Bronchial epithelial cell (primary cell): ENCODE measurements around the gene ZFHX3. TPM values are rescaled to one million over a fixed set of nuclear protein-coding genes. Genes with fewer than 3 reads are reported as not detected.

ENCODE experiments used
- DNase-seq: peaks from one replicate; pipeline ENCODE4 v3.0.0-alpha.2; 2010; ENCODE audit warnings: low read depth
- FAIRE-seq: peaks from 2 replicates; lab custom pipeline; 2011; peaks lifted over from hg19 to GRCh38; lab: Jason Lieb, UNC
- H3K27me3 ChIP-seq: 2 replicates; pipeline ENCODE4 v1.5.1; 2011; ENCODE audit warnings: low read length; ENCODE audit not compliant: control insufficient read depth, insufficient read depth
- H3K36me3 ChIP-seq: 2 replicates; pipeline ENCODE4 v1.5.1; 2011; ENCODE audit warnings: low read length; ENCODE audit not compliant: control insufficient read depth, insufficient read depth
- H3K4me3 ChIP-seq: 2 replicates; pipeline ENCODE4 v1.5.1; 2011; ENCODE audit warnings: mild to moderate bottlenecking, low read depth, low read length, control low read depth
- CTCF ChIP-seq: IDR thresholded peaks from 2 replicates; pipeline ENCODE4 v1.5.1; 2011; ENCODE audit warnings: mild to moderate bottlenecking, moderate library complexity, low read length, control low read depth, inconsistent platforms; ENCODE audit not compliant: insufficient read depth, severe bottlenecking
- total RNA-seq: library from RNA; depleted of rRNA; stranded (reverse); fragments of >200 nt; gene quantifications from 2 replicates; pipeline ENCODE4 v1.2.1, GENCODE V29; 2014

ZFHX3 gene
- total RNA-seq, 1 donor from 2014 or later = 3.9 TPM

DNA sequence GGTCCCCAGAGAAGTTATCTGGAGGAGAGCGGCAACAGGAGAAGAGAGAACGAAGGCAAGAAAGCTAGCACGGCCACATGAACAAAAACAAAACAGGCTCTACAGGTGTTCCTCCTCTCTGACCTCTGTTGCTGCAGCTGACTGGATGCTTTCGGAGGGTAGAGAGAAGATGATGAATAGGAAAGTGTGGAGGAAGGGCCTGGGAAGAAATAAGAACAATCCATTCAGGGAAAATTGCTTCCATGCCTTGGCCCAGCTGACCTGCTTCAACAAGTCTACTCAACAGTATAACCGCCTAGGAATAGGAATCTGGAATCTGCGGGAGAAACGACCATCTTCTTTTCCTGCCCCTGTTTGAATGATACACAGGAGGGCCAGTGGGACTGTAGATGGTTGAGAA lies 258.5 kb downstream of the ZFHX3 start:
- FAIRE-seq (no peak), DNase-seq (no peak)
- H3K27me3 ChIP-seq = no peaks in the 10 kb centered on the region
- H3K36me3 ChIP-seq = peaks cover 3% of the 10 kb centered on the region
- H3K4me3 ChIP-seq = no peak overlapping the region
- no peak for TF ChIP-seq CTCF

GRCh38 chr16:72788269-72788809 lies 259.6 kb downstream of the ZFHX3 start:
- no peak for TF ChIP-seq CTCF
- Histone ChIP-seq H3K36me3 (no peaks in the 10 kb centered on the region), H3K27me3 (no peaks in the 10 kb centered on the region), H3K4me3 (no peak overlapping the region)
- DNase-seq (no peak), FAIRE-seq (no peak)

GRCh38 chr16:72787514-72788268 lies 260.2 kb downstream of the ZFHX3 start:
- Histone ChIP-seq H3K27me3 (no peaks in the 10 kb centered on the region), H3K36me3 (no peaks in the 10 kb centered on the region), H3K4me3 (peak overlapping the region; percentile 26)
- FAIRE-seq (no peak), DNase-seq (peak; percentile 78)
- TF ChIP-seq CTCF = no peak

DNA sequence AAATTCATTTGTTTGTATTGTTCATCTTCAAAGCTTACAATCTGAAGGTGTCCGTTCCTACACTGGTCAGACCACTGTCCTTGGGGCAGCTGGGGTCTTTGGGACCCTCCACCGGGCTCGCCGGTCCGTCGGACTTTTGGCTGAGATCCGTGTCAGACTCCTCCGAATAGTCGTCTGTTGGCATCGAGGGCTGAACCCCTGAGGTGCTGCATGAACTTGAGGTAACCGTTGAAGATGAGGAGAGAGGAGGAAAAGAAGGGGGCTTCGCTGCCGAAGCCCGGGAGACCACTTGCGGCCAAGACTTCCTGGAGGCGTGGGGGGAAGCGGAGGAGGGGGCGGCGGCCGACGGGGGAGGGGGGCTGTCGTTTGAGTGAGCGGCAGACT lies 260.8 kb downstream of the ZFHX3 start:
- no peaks in the 10 kb centered on the region for H3K36me3 ChIP-seq
- no peaks in the 10 kb centered on the region for H3K27me3 ChIP-seq
- no peak for TF ChIP-seq CTCF
- no peak for FAIRE-seq
- peak overlapping the region; percentile 26 for H3K4me3 ChIP-seq
- no peak for DNase-seq

GRCh38 chr16:72786606-72787005 lies 261.3 kb downstream of the ZFHX3 start:
- no peak overlapping the region for H3K4me3 ChIP-seq
- DNase-seq (no peak), FAIRE-seq (no peak)
- no peaks in the 10 kb centered on the region for H3K36me3 ChIP-seq
- no peaks in the 10 kb centered on the region for H3K27me3 ChIP-seq
- TF ChIP-seq CTCF = no peak
